Measurements from ENCODE around the gene FBXO22.

FBXO22 gene

GRCh38 chr15:75989045-75989444, 85.4 kb downstream of the FBXO22 start:
- TF ChIP-seq ZBTB10 (tag by site-specific recombination; IDR thresholded peaks at IDR 0.05) (no peak), ZNF704 (tag by site-specific recombination; IDR thresholded peaks at IDR 0.05) (no peak), ZNF707 (tag by site-specific recombination; IDR thresholded peaks at IDR 0.05) (no peak), ZNF664 (tag by site-specific recombination; IDR thresholded peaks at IDR 0.05) (no peak), ZNF133 (tag by site-specific recombination; IDR thresholded peaks at IDR 0.05) (no peak)
- TF ChIP-seq, protein P1, sequence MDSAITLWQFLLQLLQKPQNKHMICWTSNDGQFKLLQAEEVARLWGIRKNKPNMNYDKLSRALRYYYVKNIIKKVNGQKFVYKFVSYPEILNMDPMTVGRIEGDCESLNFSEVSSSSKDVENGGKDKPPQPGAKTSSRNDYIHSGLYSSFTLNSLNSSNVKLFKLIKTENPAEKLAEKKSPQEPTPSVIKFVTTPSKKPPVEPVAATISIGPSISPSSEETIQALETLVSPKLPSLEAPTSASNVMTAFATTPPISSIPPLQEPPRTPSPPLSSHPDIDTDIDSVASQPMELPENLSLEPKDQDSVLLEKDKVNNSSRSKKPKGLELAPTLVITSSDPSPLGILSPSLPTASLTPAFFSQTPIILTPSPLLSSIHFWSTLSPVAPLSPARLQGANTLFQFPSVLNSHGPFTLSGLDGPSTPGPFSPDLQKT (IDR thresholded peaks at IDR 0.05; ENCODE audit: borderline replicate concordance, low read depth, low read length): no peak
- POLR2A ChIA-PET: interaction anchor here (1.4 kb wide), 1 partner anchor 9 kb away, joined by 3 read pairs; no protein-coding TSS in a partner anchor
- H3K9me3 ChIP-seq (ENCODE audit: control insufficient read depth, insufficient read depth, low read depth, low read length): no peaks in the 10 kb centered on the region
- H3K4me1 ChIP-seq (ENCODE audit: control insufficient read depth, insufficient read depth, low read length): no peaks in the 10 kb centered on the region
- CTCF ChIA-PET: no interaction called here
- H3K27ac ChIP-seq (ENCODE audit: extremely low read depth, low read depth, low read length): no peak overlapping the region
- no peaks in the 10 kb centered on the region for H3K36me3 ChIP-seq (ENCODE audit: control insufficient read depth in 2 of 2, insufficient read depth in 1 of 2, low read length in 2 of 2)
- no peak overlapping the region for H3K4me3 ChIP-seq (ENCODE audit: low read depth, low read length)

DNA sequence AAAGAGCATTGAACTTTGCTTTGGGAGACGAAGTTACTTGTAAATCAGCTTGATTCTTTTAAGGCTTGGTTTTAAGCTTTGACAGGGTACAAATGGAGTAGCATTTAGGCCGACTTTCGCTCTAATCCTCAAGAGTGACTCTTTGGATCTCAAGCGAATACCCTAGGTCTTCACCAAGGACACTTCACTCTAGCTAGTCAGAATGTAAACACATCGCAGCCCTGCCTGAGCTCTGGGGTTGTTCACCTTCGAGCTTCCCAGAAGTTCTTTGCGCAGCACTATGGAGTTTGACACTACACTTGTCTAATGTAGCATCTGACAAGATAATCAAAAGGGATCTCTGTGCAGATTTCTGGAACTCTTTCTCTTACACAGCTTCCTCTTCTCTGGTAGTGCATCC, 86.2 kb downstream of the FBXO22 start:
- no peak for TF ChIP-seq ZNF530 (tag by site-specific recombination; IDR thresholded peaks at IDR 0.05; ENCODE audit: low read depth)
- no peak for TF ChIP-seq FEZF1 (tag by site-specific recombination; IDR thresholded peaks at IDR 0.05)
- CTCF ChIA-PET: no interaction called here

More for the DNA sequence above, 86.2 kb downstream of the FBXO22 start:
- Histone ChIP-seq H3K4me3 (ENCODE audit: low read depth, low read length) (no peak overlapping the region), H3K27ac (ENCODE audit: extremely low read depth, low read depth, low read length) (no peak overlapping the region), H3K4me1 (ENCODE audit: control insufficient read depth, insufficient read depth, low read length) (no peaks in the 10 kb centered on the region), H3K9me3 (ENCODE audit: control insufficient read depth, insufficient read depth, low read depth, low read length) (no peaks in the 10 kb centered on the region), H3K36me3 (ENCODE audit: control insufficient read depth in 2 of 2, insufficient read depth in 1 of 2, low read length in 2 of 2) (no peaks in the 10 kb centered on the region)
- POLR2A ChIA-PET: interaction anchor here (0.5 to 1.4 kb wide), 2 partner anchors 9 to 421 kb away, joined by 3 to 9 read pairs; no protein-coding TSS in a partner anchor

Data from HEK293 (cell line).